Breast epithelium (tissue), 3 donors: ENCODE data around the gene PDE4D.

Source experiments
- POLR2A ChIP-seq: fragments of 450-650 bp; IDR thresholded peaks from one replicate; pipeline ENCODE4 v1.6.1; 2016; ENCODE audit warnings: antibody characterized with exemption, mild to moderate bottlenecking, moderate library complexity
- POLR2AphosphoS5 ChIP-seq, 3 donors: sonication (generic); formaldehyde crosslinking; IDR thresholded peaks; one replicate each; pipeline ENCODE4 v1.6.1; 2017; ENCODE audit warnings: antibody characterized with exemption in 3 of 3
- TF ChIP-seq, protein P1 (sequence below), 3 donors: fragments of 450-650 bp; IDR thresholded peaks; one replicate each; pipeline ENCODE4 v1.5.1; 2016 to 2017; ENCODE audit warnings: antibody characterized with exemption in 3 of 3, mild to moderate bottlenecking in 3 of 3, moderate library complexity in 3 of 3

DNA sequence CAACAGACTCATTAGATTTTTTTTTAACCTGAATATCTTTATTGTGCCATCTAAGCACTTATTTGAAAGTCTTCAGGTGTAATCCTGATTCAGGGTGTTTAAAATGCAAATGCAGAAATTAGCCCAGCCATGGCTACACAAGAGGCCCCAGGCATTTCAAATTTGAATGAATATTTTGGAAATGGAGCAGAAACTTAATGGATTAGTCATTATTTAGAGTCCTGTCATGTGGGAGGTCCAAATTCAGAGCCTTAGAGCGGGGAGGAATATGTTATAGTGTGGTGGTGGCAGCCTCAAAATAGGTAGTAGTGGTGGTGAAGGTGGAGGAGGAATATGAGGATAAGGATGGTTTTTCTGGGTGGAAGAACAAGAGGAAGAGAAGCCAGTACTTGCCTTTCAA is 743.7 kb downstream of the PDE4D start:
- TF ChIP-seq POLR2AphosphoS5 (IDR thresholded peaks at IDR 0.05) (no peak), POLR2A (no peak)
- TF ChIP-seq, protein P1, sequence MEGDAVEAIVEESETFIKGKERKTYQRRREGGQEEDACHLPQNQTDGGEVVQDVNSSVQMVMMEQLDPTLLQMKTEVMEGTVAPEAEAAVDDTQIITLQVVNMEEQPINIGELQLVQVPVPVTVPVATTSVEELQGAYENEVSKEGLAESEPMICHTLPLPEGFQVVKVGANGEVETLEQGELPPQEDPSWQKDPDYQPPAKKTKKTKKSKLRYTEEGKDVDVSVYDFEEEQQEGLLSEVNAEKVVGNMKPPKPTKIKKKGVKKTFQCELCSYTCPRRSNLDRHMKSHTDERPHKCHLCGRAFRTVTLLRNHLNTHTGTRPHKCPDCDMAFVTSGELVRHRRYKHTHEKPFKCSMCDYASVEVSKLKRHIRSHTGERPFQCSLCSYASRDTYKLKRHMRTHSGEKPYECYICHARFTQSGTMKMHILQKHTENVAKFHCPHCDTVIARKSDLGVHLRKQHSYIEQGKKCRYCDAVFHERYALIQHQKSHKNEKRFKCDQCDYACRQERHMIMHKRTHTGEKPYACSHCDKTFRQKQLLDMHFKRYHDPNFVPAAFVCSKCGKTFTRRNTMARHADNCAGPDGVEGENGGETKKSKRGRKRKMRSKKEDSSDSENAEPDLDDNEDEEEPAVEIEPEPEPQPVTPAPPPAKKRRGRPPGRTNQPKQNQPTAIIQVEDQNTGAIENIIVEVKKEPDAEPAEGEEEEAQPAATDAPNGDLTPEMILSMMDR (IDR thresholded peaks at IDR 0.05) = no peak
